Mesothelial cell of epicardium (in vitro differentiated cells): ENCODE results near the gene RRM2. TPM values are rescaled to one million over a fixed set of nuclear protein-coding genes. Genes with fewer than 3 reads are reported as not detected.

Experiments
- DNase-seq, 2 experiments: peaks; one replicate each; pipeline ENCODE4 v3.0.0; 2021; ENCODE audit warnings: low spot score in 2 of 2; ENCODE audit not compliant: unreplicated experiment in 2 of 2
- H3K27ac Mint-ChIP-seq: 2 replicates; pipeline ENCODE4 v1.8.0; 2021; ENCODE audit warnings: mixed read lengths
- H3K27me3 Mint-ChIP-seq: 2 replicates; pipeline ENCODE4 v1.8.0; 2021; ENCODE audit warnings: low read depth, mixed read lengths
- H3K36me3 Mint-ChIP-seq: 2 replicates; pipeline ENCODE4 v1.8.0; 2021; ENCODE audit warnings: mixed read lengths
- H3K4me1 Mint-ChIP-seq: 2 replicates; pipeline ENCODE4 v1.8.0; 2021; ENCODE audit warnings: mixed read lengths
- H3K4me3 Mint-ChIP-seq: 2 replicates; pipeline ENCODE4 v1.8.0; 2021; ENCODE audit warnings: mild to moderate bottlenecking, moderate library complexity, mixed read lengths
- H3K9me3 Mint-ChIP-seq: 2 replicates; pipeline ENCODE4 v1.8.0; 2021; ENCODE audit warnings: mixed read lengths
- total RNA-seq: library from RNA; stranded (reverse); gene quantifications from 3 replicates; pipeline ENCODE4 v1.2.1, GENCODE V29; 2021
- TF ChIP-seq, protein P1 (sequence below): fragments of 200-600 bp; sonication (generic); IDR thresholded peaks from one replicate; pipeline ENCODE4 v1.5.0; 2021; ENCODE audit warnings: antibody characterized with exemption; ENCODE audit not compliant: unreplicated experiment

The RRM2 gene
- total RNA-seq, 1 donor from 2014 or later, result 30.8 TPM

DNA sequence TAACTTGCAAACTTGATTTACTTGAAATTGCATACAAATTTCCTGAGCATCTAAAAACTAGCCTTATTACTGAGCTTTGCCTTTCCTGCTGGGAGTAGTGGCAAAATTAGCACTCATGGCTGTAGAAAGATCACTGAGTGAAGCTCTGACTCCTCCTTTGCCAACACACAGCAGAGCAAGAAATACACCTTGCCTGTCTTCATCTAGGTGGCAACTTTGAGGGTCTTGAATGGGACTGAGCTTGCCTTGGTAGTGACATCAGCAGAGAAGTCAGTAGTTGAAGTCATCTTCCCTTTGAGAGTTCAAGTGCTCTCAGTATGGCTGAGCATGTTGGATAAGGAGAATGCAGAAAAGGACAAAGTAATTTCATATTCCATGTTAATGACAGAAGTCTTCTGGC, 5.9 kb downstream of the RRM2 start:
- no peak for DNase-seq
- Mint-ChIP-seq H3K4me1 (peaks cover 28% of the 10 kb centered on the region), H3K27me3 (peaks cover 4% of the 10 kb centered on the region), H3K27ac (no peak overlapping the region), H3K4me3 (no peak overlapping the region), H3K36me3 (peaks cover 15% of the 10 kb centered on the region), H3K9me3 (no peaks in the 10 kb centered on the region)
- TF ChIP-seq, protein P1, sequence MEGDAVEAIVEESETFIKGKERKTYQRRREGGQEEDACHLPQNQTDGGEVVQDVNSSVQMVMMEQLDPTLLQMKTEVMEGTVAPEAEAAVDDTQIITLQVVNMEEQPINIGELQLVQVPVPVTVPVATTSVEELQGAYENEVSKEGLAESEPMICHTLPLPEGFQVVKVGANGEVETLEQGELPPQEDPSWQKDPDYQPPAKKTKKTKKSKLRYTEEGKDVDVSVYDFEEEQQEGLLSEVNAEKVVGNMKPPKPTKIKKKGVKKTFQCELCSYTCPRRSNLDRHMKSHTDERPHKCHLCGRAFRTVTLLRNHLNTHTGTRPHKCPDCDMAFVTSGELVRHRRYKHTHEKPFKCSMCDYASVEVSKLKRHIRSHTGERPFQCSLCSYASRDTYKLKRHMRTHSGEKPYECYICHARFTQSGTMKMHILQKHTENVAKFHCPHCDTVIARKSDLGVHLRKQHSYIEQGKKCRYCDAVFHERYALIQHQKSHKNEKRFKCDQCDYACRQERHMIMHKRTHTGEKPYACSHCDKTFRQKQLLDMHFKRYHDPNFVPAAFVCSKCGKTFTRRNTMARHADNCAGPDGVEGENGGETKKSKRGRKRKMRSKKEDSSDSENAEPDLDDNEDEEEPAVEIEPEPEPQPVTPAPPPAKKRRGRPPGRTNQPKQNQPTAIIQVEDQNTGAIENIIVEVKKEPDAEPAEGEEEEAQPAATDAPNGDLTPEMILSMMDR, result no peak

DNA sequence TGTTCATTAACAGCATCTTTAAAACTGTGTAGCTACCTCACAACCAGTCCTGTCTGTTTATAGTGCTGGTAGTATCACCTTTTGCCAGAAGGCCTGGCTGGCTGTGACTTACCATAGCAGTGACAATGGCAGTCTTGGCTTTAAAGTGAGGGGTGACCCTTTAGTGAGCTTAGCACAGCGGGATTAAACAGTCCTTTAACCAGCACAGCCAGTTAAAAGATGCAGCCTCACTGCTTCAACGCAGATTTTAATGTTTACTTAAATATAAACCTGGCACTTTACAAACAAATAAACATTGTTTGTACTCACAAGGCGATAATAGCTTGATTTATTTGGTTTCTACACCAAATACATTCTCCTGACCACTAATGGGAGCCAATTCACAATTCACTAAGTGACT, 7.0 kb downstream of the RRM2 start:
- H3K4me3 Mint-ChIP-seq, result no peak overlapping the region
- no peaks in the 10 kb centered on the region for H3K27me3 Mint-ChIP-seq
- no peaks in the 10 kb centered on the region for H3K9me3 Mint-ChIP-seq
- DNase-seq, result no peak
- H3K27ac Mint-ChIP-seq, result no peak overlapping the region
- H3K4me1 Mint-ChIP-seq, result peaks cover 19% of the 10 kb centered on the region
- H3K36me3 Mint-ChIP-seq, result peaks cover 15% of the 10 kb centered on the region
- TF ChIP-seq, protein P1, result no peak

DNA sequence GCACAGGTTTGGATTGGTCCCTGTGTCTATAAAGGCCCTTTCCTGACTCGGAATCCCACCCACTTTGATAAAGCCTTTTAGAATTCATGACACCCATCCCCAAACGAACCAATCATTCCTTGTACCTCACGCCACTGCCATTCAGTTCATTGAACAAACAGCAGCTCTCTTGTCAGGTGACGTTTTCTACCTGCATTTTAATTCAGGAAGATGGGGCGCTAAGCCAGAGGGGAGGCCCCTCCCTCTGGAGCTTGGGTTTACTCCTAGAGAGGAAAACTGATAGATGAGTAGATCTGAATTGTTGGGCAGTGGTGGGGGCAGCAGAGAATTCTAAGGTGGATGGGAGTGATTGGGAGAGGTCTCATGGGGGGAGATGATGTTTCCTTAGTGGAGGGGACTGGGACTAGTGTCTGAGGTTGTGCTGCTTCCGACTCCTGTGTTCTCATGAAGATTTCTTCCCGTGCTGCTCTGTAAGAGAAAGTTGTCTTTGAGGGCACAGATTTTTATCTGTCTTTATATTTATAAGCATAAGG, 9.6 kb downstream of the RRM2 start:
- Mint-ChIP-seq H3K4me3 (no peak overlapping the region), H3K27ac (no peak overlapping the region), H3K4me1 (peaks cover 2% of the 10 kb centered on the region), H3K9me3 (no peaks in the 10 kb centered on the region), H3K36me3 (peaks cover 12% of the 10 kb centered on the region), H3K27me3 (no peaks in the 10 kb centered on the region)
- DNase-seq, result no peak
- TF ChIP-seq, protein P1, result no peak

DNA sequence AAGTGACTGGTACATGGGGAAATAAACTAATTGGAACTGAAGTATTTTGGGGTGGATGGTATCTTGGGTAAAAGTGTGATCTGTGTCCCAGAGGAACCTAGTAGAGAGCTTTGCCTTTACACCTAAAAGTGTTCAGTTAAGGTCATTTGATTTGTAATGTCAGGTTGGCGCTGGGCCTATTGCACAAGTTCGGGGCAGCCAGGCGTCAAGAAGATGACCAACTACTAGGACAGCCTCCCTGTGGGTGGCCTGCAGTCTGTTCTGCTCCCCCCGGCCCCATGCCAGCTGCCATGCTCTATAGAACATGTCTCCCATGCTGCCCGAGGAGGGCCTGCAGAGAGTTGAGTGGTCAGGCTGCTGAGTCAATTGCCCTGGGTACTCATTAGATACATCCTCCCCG, 10.1 kb downstream of the RRM2 start:
- no peak overlapping the region for H3K4me3 Mint-ChIP-seq
- TF ChIP-seq, protein P1, result no peak

DNA sequence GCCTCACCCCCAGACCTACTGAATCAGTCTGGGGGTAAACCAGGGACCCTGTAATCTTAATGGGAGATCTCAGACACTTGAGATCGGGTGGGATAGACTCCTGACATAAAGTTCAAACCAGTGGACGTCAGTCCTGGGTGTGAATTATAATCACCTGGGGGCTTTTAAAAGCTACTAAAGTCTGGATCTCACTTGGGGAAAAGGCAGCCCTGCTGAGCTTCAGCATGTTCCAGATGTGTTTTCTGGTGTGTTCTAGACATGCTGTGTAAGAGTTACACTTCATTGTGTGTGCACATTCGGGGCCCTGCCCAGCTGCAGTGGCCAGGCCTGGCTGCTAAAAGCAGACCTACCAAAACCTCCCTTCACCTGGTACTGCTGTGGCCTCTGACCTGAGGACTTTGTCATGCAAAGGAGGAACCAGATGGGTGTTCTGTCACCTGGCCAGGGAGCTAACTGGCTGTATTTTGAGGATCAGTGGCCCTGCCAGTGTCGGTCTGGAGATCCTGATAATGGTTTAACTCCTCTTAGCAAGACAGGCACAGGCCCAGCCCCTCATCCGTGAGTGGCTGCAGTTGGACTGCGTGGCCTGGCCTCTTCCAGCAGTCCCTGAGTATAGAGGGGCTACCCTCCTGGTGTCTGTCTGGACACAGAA, 10.6 kb downstream of the RRM2 start:
- Mint-ChIP-seq H3K9me3 (no peaks in the 10 kb centered on the region), H3K36me3 (peaks cover 12% of the 10 kb centered on the region), H3K4me3 (no peak overlapping the region), H3K27ac (no peak overlapping the region), H3K27me3 (no peaks in the 10 kb centered on the region), H3K4me1 (peaks cover 2% of the 10 kb centered on the region)
- no peak for DNase-seq
- TF ChIP-seq, protein P1, result no peak

More for the DNA sequence above, 10.1 kb downstream of the RRM2 start:
- Mint-ChIP-seq H3K36me3 (peaks cover 12% of the 10 kb centered on the region), H3K9me3 (no peaks in the 10 kb centered on the region), H3K27ac (no peak overlapping the region), H3K4me1 (peaks cover 2% of the 10 kb centered on the region), H3K27me3 (no peaks in the 10 kb centered on the region)
- no peak for DNase-seq
